Chondrocyte (in vitro differentiated cells): ENCODE data around the gene RAB3IL1. TPM values are rescaled to one million over a fixed set of nuclear protein-coding genes. Genes with fewer than 3 reads are reported as not detected.

Source experiments
- DNase-seq: peaks from one replicate; pipeline ENCODE4 v3.0.0; 2021; ENCODE audit warnings: mixed read lengths, low spot score
- H3K27ac Mint-ChIP-seq: one replicate; pipeline ENCODE4 v1.8.0; 2021; ENCODE audit warnings: mild to moderate bottlenecking, moderate library complexity, mixed read lengths; ENCODE audit not compliant: unreplicated experiment
- H3K27me3 Mint-ChIP-seq: 2 replicates; pipeline ENCODE4 v1.8.0; 2021; ENCODE audit warnings: low read depth, mixed read lengths
- H3K36me3 Mint-ChIP-seq: 2 replicates; pipeline ENCODE4 v1.8.0; 2021; ENCODE audit warnings: low read depth, mixed read lengths
- H3K4me1 Mint-ChIP-seq: 2 replicates; pipeline ENCODE4 v1.8.0; 2021; ENCODE audit warnings: low read depth, mild to moderate bottlenecking, mixed read lengths
- H3K4me3 Mint-ChIP-seq: one replicate; pipeline ENCODE4 v1.8.0; 2021; ENCODE audit warnings: mild to moderate bottlenecking, moderate library complexity, mixed read lengths; ENCODE audit not compliant: unreplicated experiment
- H3K9me3 Mint-ChIP-seq: 2 replicates; pipeline ENCODE4 v1.8.0; 2021; ENCODE audit warnings: low read depth, mixed read lengths
- microRNA-seq: library from miRNA; unstranded; fragments of <30 nt; microRNA quantifications from one replicate; pipeline ENCODE4 v1.2.0, GENCODE V29; 2020; ENCODE audit warnings: borderline number of aligned reads
- total RNA-seq: library from RNA; stranded (reverse); gene quantifications from 3 replicates; pipeline ENCODE4 v1.2.1, GENCODE V29; 2021
- TF ChIP-seq, protein P1 (sequence below): fragments of 200-600 bp; sonication (generic); IDR thresholded peaks from 2 replicates; pipeline ENCODE4 v1.5.0; 2021; ENCODE audit warnings: antibody characterized with exemption, mild to moderate bottlenecking, moderate library complexity

The RAB3IL1 gene
- total RNA-seq, 1 donor from 2014 or later = 24.7 TPM

DNA sequence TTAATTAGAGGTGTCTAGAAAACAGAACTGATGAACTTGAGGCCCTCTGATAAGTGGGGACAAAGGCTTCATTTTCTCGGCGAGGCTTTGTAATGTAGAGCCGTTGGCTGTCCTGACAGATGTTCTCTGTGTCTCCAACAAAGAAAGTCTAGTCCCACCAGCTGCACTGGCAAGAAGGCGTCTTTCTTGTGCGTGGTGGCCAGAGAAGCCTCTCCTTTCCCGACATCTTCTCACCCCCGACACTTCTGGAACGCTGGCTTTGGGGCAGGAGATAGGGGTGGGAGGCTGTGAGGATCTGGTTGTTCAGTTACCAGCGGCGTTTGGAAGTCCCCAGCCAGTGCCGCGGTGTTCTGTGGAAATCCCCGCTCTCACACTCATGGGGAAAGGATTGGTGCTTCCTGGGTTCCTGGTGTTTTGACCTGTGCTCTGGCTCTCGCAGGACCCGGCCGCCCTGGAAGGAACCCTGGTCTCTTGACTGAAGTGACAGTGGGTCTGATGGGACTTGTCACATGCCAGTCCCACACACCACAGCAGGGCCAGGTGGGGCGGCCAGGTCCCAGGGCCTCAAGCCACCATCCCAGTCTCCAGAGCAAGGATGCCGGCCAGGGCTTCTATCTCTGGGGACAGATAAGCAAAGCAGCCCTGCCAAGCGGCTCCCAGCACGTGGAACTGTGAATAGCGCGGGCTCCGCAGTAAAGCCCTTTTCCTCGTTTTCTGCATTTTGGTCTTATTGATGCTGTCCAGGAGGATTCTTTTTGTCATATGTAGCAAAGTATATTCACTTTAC, 66.1 kb downstream of the RAB3IL1 start:
- H3K4me1 Mint-ChIP-seq = no peaks in the 10 kb centered on the region
- H3K36me3 Mint-ChIP-seq = peaks cover 34% of the 10 kb centered on the region
- no peaks in the 10 kb centered on the region for H3K9me3 Mint-ChIP-seq
- no peak overlapping the region for H3K4me3 Mint-ChIP-seq
- no peak overlapping the region for H3K27ac Mint-ChIP-seq
- TF ChIP-seq, protein P1, sequence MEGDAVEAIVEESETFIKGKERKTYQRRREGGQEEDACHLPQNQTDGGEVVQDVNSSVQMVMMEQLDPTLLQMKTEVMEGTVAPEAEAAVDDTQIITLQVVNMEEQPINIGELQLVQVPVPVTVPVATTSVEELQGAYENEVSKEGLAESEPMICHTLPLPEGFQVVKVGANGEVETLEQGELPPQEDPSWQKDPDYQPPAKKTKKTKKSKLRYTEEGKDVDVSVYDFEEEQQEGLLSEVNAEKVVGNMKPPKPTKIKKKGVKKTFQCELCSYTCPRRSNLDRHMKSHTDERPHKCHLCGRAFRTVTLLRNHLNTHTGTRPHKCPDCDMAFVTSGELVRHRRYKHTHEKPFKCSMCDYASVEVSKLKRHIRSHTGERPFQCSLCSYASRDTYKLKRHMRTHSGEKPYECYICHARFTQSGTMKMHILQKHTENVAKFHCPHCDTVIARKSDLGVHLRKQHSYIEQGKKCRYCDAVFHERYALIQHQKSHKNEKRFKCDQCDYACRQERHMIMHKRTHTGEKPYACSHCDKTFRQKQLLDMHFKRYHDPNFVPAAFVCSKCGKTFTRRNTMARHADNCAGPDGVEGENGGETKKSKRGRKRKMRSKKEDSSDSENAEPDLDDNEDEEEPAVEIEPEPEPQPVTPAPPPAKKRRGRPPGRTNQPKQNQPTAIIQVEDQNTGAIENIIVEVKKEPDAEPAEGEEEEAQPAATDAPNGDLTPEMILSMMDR = no peak
- DNase-seq = peak; percentile 77
- no peaks in the 10 kb centered on the region for H3K27me3 Mint-ChIP-seq

DNA sequence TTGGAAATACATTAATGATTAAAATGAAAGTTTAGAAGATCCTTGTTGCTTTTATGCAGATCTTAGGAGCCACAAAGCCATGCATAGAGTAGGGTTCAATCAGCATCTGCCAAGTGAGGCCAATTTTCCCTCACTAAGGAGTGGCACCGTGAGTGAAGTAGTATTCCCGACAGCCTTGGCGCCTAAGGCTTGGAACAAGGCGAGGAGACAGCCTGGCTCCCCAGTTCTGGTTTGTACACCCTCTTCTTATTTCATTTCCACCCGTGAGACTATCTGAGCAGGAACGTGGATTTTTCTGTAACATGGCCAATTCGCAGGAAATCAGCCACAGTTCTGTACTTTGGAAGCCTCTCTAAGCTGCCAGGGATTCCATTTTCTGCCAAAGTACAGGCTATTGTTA, 66.7 kb downstream of the RAB3IL1 start:
- TF ChIP-seq, protein P1 = no peak
- H3K27ac Mint-ChIP-seq = no peak overlapping the region
- peaks cover 38% of the 10 kb centered on the region for H3K36me3 Mint-ChIP-seq
- H3K4me3 Mint-ChIP-seq = no peak overlapping the region
- H3K4me1 Mint-ChIP-seq = peaks cover 2% of the 10 kb centered on the region
- no peaks in the 10 kb centered on the region for H3K9me3 Mint-ChIP-seq
- no peak for DNase-seq
- no peaks in the 10 kb centered on the region for H3K27me3 Mint-ChIP-seq

DNA sequence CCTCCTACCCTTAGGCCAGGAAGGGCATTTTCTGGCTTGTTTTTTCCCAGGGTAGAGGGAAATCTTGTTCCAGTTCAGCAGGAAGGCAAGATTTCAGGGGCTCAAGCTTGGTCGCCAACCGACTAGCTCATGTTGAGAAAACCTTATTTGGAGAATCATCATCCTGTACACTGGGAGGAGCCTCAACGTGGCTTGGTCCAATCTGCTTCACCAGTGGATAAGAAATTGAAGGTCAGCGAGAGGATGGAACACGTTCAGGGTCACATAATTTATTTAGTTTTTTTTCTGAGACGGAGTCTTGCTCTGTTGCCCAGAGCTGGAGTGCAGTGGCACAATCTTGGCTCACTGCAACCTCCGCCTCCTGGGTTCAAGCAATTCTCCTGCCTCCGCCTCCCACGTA, 68.7 kb downstream of the RAB3IL1 start:
- peaks cover 38% of the 10 kb centered on the region for H3K36me3 Mint-ChIP-seq

DNA sequence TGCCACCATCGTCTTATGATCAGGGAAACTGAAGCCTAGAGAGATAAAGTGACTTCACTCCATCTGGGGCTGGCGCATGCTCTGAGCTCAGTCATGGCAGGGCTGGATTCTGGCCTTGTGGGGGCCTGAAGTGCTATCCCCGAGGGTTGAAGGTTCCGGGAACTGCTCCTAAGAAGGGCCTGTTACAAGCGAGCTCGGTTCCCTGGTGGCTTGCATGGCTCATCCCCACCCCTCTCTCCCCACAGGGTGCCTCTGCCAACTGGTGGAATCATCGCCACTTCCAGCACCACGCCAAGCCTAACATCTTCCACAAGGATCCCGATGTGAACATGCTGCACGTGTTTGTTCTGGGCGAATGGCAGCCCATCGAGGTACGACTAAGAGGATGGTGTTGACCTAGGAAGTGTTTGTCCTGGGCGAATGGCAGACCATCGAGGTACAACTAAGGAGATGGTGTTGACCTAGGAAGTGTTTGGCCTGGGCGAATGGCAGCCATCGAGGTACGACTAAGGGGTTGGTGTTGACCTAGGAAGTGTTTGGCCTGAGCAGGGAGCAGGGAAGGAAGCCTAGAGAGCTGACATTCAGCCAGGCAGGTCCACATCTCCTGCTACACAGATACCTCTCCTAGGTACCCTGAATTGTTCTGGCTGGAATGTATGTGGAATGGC, 69.3 kb downstream of the RAB3IL1 start:
- Mint-ChIP-seq H3K4me3 (no peak overlapping the region), H3K36me3 (peaks cover 40% of the 10 kb centered on the region), H3K27ac (peak overlapping the region; percentile 27), H3K9me3 (no peaks in the 10 kb centered on the region), H3K27me3 (no peaks in the 10 kb centered on the region), H3K4me1 (peaks cover 2% of the 10 kb centered on the region)
- DNase-seq = no peak
- TF ChIP-seq, protein P1 = no peak

More for the DNA sequence above, 68.7 kb downstream of the RAB3IL1 start:
- Mint-ChIP-seq H3K9me3 (no peaks in the 10 kb centered on the region), H3K27ac (peak overlapping the region; percentile 27), H3K27me3 (no peaks in the 10 kb centered on the region), H3K4me1 (peaks cover 2% of the 10 kb centered on the region), H3K4me3 (no peak overlapping the region)
- no peak for DNase-seq
- TF ChIP-seq, protein P1 = no peak

Small RNAs within 50 kb of the gene (microRNA-seq; reads per million reads assigned to microRNA genes)
- gene MIR6746 = 7.8 reads per million, percentile 15 among the genes with 10 or more reads in this experiment

Other genes with a start within 250 kb of the RAB3IL1 start
- 2.8 to 5.5 TPM (median 4.8 TPM) in 3 replicates for gene DAGLA, start 237.2 kb downstream of the RAB3IL1 start, total RNA-seq
- 1.6 to 1.7 TPM in 2 of 3 replicates, not detected in the other for gene MYRF, start 164.9 kb downstream of the RAB3IL1 start, total RNA-seq
- 103 to 133 TPM (median 106 TPM) in 3 replicates for gene TMEM258, start 125.0 kb downstream of the RAB3IL1 start, total RNA-seq
- gene FEN1, start 124.7 kb downstream of the RAB3IL1 start, total RNA-seq = 12.6 to 27.1 TPM (median 13.2 TPM) in 3 replicates
- 72.6 to 95.5 TPM (median 74.6 TPM) in 3 replicates for gene FADS1, start 100.6 kb downstream of the RAB3IL1 start, total RNA-seq
- gene FADS2, start 89.3 kb downstream of the RAB3IL1 start, total RNA-seq = 202 to 315 TPM (median 297 TPM) in 3 replicates
- 206 to 263 TPM (median 255 TPM) in 3 replicates for gene FADS3, start 26.0 kb downstream of the RAB3IL1 start, total RNA-seq
- 1.3 to 4.5 TPM (median 2.8 TPM) in 3 replicates for gene BEST1, start 32.8 kb upstream of the RAB3IL1 start, total RNA-seq
- 3,793 to 4,450 TPM (median 3,807 TPM) in 3 replicates for gene FTH1, start 50.1 kb upstream of the RAB3IL1 start, total RNA-seq
- gene INCENP, start 206.4 kb upstream of the RAB3IL1 start, total RNA-seq = 21.6 to 24.6 TPM (median 22.4 TPM) in 3 replicates